HepG2 (cell line): ENCODE data around the gene MMP23B. TPM values are rescaled to one million over a fixed set of nuclear protein-coding genes. Genes with fewer than 3 reads are reported as not detected.

Experiments
- BRD4 ChIP-seq: sonication (generic); formaldehyde crosslinking; IDR thresholded peaks from 2 replicates; pipeline ENCODE4 v1.4.0; 2020; ENCODE audit warnings: missing genetic modification reagents
- CC2D1A ChIP-seq: sonication (generic); formaldehyde crosslinking; IDR thresholded peaks from 2 replicates; pipeline ENCODE4 v1.8.1; 2023; ENCODE audit warnings: mild to moderate bottlenecking, missing genetic modification reagents
- CTCF ChIP-seq: sonication (generic); formaldehyde crosslinking; IDR thresholded peaks from 2 replicates; pipeline ENCODE4 v1.5.0; 2020; ENCODE audit warnings: mild to moderate bottlenecking, missing genetic modification reagents, moderate library complexity
- ESRRA ChIP-seq: sonication (generic); formaldehyde crosslinking; IDR thresholded peaks from 2 replicates; pipeline ENCODE4 v1.5.1; 2020; ENCODE audit warnings: mild to moderate bottlenecking, low read depth, missing genetic modification reagents
- GATAD2A ChIP-seq: IDR thresholded peaks from 2 replicates; pipeline ENCODE4 v1.6.1; 2016
- HIVEP1 ChIP-seq: sonication (generic); formaldehyde crosslinking; IDR thresholded peaks from 2 replicates; pipeline ENCODE4 v1.4.0; 2020; ENCODE audit warnings: mild to moderate bottlenecking, missing genetic modification reagents
- ISL2 ChIP-seq: sonication (generic); formaldehyde crosslinking; IDR thresholded peaks from 2 replicates; pipeline ENCODE4 v1.5.0; 2020; ENCODE audit warnings: missing genetic modification reagents
- PITX1 ChIP-seq: sonication (generic); formaldehyde crosslinking; IDR thresholded peaks from 2 replicates; pipeline ENCODE4 v1.5.1; 2020; ENCODE audit warnings: mild to moderate bottlenecking, missing genetic modification reagents
- RCOR2 ChIP-seq: IDR thresholded peaks from 2 replicates; pipeline ENCODE4 v1.6.1; 2016; ENCODE audit warnings: missing biosample characterization, missing genetic modification reagents
- RELA ChIP-seq: sonication (generic); formaldehyde crosslinking; IDR thresholded peaks from 2 replicates; pipeline ENCODE4 v1.4.0; 2020; ENCODE audit warnings: missing genetic modification reagents
- STAT5B ChIP-seq: sonication (generic); formaldehyde crosslinking; IDR thresholded peaks from 2 replicates; pipeline ENCODE4 v1.4.0; 2020; ENCODE audit warnings: missing genetic modification reagents
- U2AF1 ChIP-seq: fragments of 200-400 bp; formaldehyde crosslinking; optimal IDR thresholded peaks from 2 replicates; pipeline ENCODE3; 2017; ENCODE audit warnings: mild to moderate bottlenecking, low read depth, low read length
- UBTF ChIP-seq: sonication (generic); formaldehyde crosslinking; IDR thresholded peaks from 2 replicates; pipeline ENCODE4 v1.4.0; 2020; ENCODE audit warnings: mild to moderate bottlenecking, missing genetic modification reagents
- ZFP36L1 ChIP-seq: sonication (generic); formaldehyde crosslinking; IDR thresholded peaks from 2 replicates; pipeline ENCODE4 v1.8.0; 2022; ENCODE audit warnings: mild to moderate bottlenecking, missing genetic modification reagents, moderate library complexity
- ZNF430 ChIP-seq: sonication (generic); formaldehyde crosslinking; IDR thresholded peaks from 2 replicates; pipeline ENCODE4 v1.9.0; 2021; ENCODE audit warnings: mild to moderate bottlenecking, missing genetic modification reagents
- ZNF557 ChIP-seq: sonication (generic); formaldehyde crosslinking; IDR thresholded peaks from 2 replicates; pipeline ENCODE4 v1.4.0; 2020; ENCODE audit warnings: missing genetic modification reagents
- ZNF609 ChIP-seq: sonication (generic); formaldehyde crosslinking; IDR thresholded peaks from 2 replicates; pipeline ENCODE4 v1.4.0; 2020; ENCODE audit warnings: mild to moderate bottlenecking, missing genetic modification reagents, borderline replicate concordance
- ZNF672 ChIP-seq: sonication (generic); formaldehyde crosslinking; IDR thresholded peaks from 2 replicates; pipeline ENCODE4 v1.8.1; 2022; ENCODE audit warnings: missing genetic modification reagents
- ZNF800 ChIP-seq: sonication (generic); formaldehyde crosslinking; IDR thresholded peaks from 2 replicates; pipeline ENCODE4 v1.4.0; 2020; ENCODE audit warnings: missing genetic modification reagents
- polyA plus RNA-seq, 8 experiments: library from polyadenylated mRNA; depleted of rRNA in 3 of 8; stranded (reverse) in 7 of 8; unstranded in 1 of 8; fragments of >200 nt; fragmentation: Illumina TruSeq in 4 of 8; extraction: Trizol in 4 of 8; gene quantifications; 2 replicates each; pipeline versions ENCODE4 v1.2.1 to v1.2.3, GENCODE V29; 2011 to 2016; ENCODE audit warnings: low read depth in 4 of 8, missing spikeins in 1 of 8, mixed read lengths in 1 of 8; ENCODE audit not compliant: insufficient read depth in 1 of 8
- total RNA-seq, 5 experiments: library from RNA; depleted of rRNA; stranded (reverse); fragments of >200 nt; fragmentation: Illumina TruSeq; extraction: Trizol; gene quantifications; 2 replicates each; pipeline ENCODE4 v1.2.3, GENCODE V29; 2016; ENCODE audit warnings: low read depth in 1 of 5

Gene MMP23B
- total and polyA plus RNA-seq, 2 of the 13 experiments (the other 11 are each of a cell fraction or from before 2014, with no cell fraction given) = 0.61 to 0.75 TPM

GRCh38 chr1:1678581-1679380, 46.8 kb downstream of the MMP23B start (continued):
- peak; percentile 49; the same call in 1 of the 2 replicates for TF ChIP-seq ZNF609 (CRISPR knock-in tag)
- peak; percentile 40; the same call in 1 of the 2 replicates for TF ChIP-seq RCOR2 (CRISPR knock-in tag)
- peak; percentile 63; the same call in 1 of the 2 replicates for TF ChIP-seq ESRRA (CRISPR knock-in tag)
- TF ChIP-seq ZNF557 (CRISPR knock-in tag) = 0 out of 2 replicates have a peak, but pooled peaks have one; percentile 9
- peak; percentile 58; the same call in 1 of the 2 replicates for TF ChIP-seq BRD4 (CRISPR knock-in tag)
- TF ChIP-seq RELA (CRISPR knock-in tag) = no peak
- no peak for TF ChIP-seq ZFP36L1 (CRISPR knock-in tag)
- no peak; the same call in 1 of the 2 replicates for TF ChIP-seq ZNF672 (CRISPR knock-in tag)
- peak; percentile 90 for TF ChIP-seq CTCF (CRISPR knock-in tag)
- peak; percentile 36; the same call in 1 of the 2 replicates for TF ChIP-seq ZNF430 (CRISPR knock-in tag)
- TF ChIP-seq U2AF1 = no peak
- no peak for TF ChIP-seq STAT5B
- TF ChIP-seq ISL2 = peak; percentile 38; the same call in 1 of the 2 replicates
- no peak for TF ChIP-seq ZNF800 (CRISPR knock-in tag)
- peak; percentile 72; the same call in 1 of the 2 replicates for TF ChIP-seq UBTF (CRISPR knock-in tag)
- peak; percentile 78; the same call in 1 of the 2 replicates for TF ChIP-seq GATAD2A (CRISPR knock-in tag)
- peak; percentile 90 for TF ChIP-seq PITX1 (CRISPR knock-in tag)
- peak; percentile 70; the same call in 1 of the 2 replicates for TF ChIP-seq HIVEP1 (CRISPR knock-in tag)
- no peak for TF ChIP-seq CC2D1A (CRISPR knock-in tag)
